Left lung (tissue), 10 donors: ENCODE results near the gene DGKD. TPM values are rescaled to one million over a fixed set of nuclear protein-coding genes. Genes with fewer than 3 reads are reported as not detected.

Source experiments
- ATAC-seq: fragments of 200-7000 bp; cut with Tn5 transposase; one replicate; pipeline ENCODE4 v1.9.1; 2020; ENCODE audit warnings: moderate library complexity
- DNase-seq, 4 donors: peaks; one replicate each; pipeline ENCODE4 v3.0.0-alpha.2; 2013 to 2020
- H3K27ac ChIP-seq, 2 donors: fragments of 200-600 bp; sonication (generic) in 1 of 2; one replicate each; pipeline versions ENCODE4 v1.5.0 to v1.8.0; 2020 to 2021
- H3K27me3 ChIP-seq, 2 donors: fragments of 200-600 bp; sonication (generic) in 1 of 2; one replicate each; pipeline versions ENCODE4 v1.5.0 to v1.8.0; 2020 to 2021
- H3K36me3 ChIP-seq, 2 donors: fragments of 200-600 bp; sonication (generic) in 1 of 2; one replicate each; pipeline versions ENCODE4 v1.5.0 to v1.8.0; 2020 to 2021
- H3K4me1 ChIP-seq, 2 donors: fragments of 200-600 bp; one replicate each; pipeline ENCODE4 v1.8.0; 2021
- H3K4me3 ChIP-seq, 2 donors: fragments of 200-600 bp; sonication (generic) in 1 of 2; one replicate each; pipeline versions ENCODE4 v1.5.0 to v1.8.0; 2020 to 2021; ENCODE audit warnings: mild to moderate bottlenecking in 1 of 2
- H3K9me3 ChIP-seq, 2 donors: fragments of 200-600 bp; sonication (generic) in 1 of 2; one replicate each; pipeline versions ENCODE4 v1.5.0 to v1.8.0; 2020 to 2021
- intact Hi-C, 2 donors: fragments of 100-400 bp; cut with DNase I; formaldehyde crosslinking; loops; one replicate each; pipeline versions ENCODE4 v1.11.2 to v1.14.2; 2022
- polyA plus RNA-seq, 6 donors: library from polyadenylated mRNA; unstranded; fragments of 120-200 nt; gene quantifications; one replicate each; pipeline ENCODE4 v1.2.1, GENCODE V29; 2013; ENCODE audit not compliant: insufficient read length in 6 of 6
- total RNA-seq, 2 donors: library from RNA; stranded (reverse); fragmentation: NEBNext Ultra II Directional; extraction: Animal tissue kit (Norgen Biotek cat#: 25700); gene quantifications; one replicate each; pipeline ENCODE4 v1.2.1, GENCODE V29; 2021
- TF ChIP-seq, protein P1 (sequence below), 2 donors: fragments of 200-600 bp; sonication (generic) in 1 of 2; IDR thresholded peaks; one replicate each; pipeline versions ENCODE4 v1.5.0 to v1.8.0; 2021; ENCODE audit warnings: antibody characterized with exemption in 2 of 2
- donor health status: DM: no; HTN: yes; CAD: no.
- donor health status: DM: no; HTN: no; CAD: no.

The DGKD gene
- total and polyA plus RNA-seq, 8 donors, result 22.9 to 98.0 (median 32.6) TPM

GRCh38 chr2:233321166-233321565, 33.1 kb upstream of the DGKD start:
- DNase-seq, result no peak
- TF ChIP-seq, protein P1, sequence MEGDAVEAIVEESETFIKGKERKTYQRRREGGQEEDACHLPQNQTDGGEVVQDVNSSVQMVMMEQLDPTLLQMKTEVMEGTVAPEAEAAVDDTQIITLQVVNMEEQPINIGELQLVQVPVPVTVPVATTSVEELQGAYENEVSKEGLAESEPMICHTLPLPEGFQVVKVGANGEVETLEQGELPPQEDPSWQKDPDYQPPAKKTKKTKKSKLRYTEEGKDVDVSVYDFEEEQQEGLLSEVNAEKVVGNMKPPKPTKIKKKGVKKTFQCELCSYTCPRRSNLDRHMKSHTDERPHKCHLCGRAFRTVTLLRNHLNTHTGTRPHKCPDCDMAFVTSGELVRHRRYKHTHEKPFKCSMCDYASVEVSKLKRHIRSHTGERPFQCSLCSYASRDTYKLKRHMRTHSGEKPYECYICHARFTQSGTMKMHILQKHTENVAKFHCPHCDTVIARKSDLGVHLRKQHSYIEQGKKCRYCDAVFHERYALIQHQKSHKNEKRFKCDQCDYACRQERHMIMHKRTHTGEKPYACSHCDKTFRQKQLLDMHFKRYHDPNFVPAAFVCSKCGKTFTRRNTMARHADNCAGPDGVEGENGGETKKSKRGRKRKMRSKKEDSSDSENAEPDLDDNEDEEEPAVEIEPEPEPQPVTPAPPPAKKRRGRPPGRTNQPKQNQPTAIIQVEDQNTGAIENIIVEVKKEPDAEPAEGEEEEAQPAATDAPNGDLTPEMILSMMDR (IDR thresholded peaks at IDR 0.05), result no peak
- no peak overlapping the region for H3K4me3 ChIP-seq
- intact Hi-C loops, result no loop called here
- H3K27me3 ChIP-seq, result no peaks in the 10 kb centered on the region
- no peaks in the 10 kb centered on the region for H3K36me3 ChIP-seq
- H3K4me1 ChIP-seq, result no peaks in the 10 kb centered on the region
- H3K27ac ChIP-seq, result no peak overlapping the region
- ATAC-seq, result no peak
- no peaks in the 10 kb centered on the region for H3K9me3 ChIP-seq

DNA sequence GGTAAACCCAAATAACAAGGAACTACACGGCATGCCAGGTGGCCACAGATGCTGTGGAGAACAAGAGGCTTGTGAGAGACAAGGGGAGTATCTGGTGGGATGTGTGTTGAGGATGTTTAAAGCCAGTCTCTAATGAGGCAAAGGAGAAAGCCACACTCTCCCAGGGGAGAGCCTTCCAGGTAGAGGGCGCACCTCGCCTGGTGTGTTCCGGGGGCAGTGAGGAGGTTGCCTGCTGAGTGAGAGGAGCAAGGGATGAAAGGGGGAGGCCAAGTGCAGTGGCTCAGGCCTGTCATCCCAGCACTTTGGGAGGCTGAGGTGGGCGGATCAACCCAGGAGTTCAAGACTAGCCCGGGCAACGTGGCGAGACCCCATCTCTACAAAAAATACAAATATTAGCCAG, 30.4 kb upstream of the DGKD start:
- H3K27ac ChIP-seq, result no peak overlapping the region
- H3K4me3 ChIP-seq, result no peak overlapping the region
- DNase-seq (no peak), ATAC-seq (no peak)
- H3K27me3 ChIP-seq, result no peaks in the 10 kb centered on the region
- TF ChIP-seq, protein P1 (IDR thresholded peaks at IDR 0.05), result no peak
- H3K4me1 ChIP-seq, result no peaks in the 10 kb centered on the region
- intact Hi-C loops, result no loop called here
- no peaks in the 10 kb centered on the region for H3K9me3 ChIP-seq
- H3K36me3 ChIP-seq, result no peaks in the 10 kb centered on the region

DNA sequence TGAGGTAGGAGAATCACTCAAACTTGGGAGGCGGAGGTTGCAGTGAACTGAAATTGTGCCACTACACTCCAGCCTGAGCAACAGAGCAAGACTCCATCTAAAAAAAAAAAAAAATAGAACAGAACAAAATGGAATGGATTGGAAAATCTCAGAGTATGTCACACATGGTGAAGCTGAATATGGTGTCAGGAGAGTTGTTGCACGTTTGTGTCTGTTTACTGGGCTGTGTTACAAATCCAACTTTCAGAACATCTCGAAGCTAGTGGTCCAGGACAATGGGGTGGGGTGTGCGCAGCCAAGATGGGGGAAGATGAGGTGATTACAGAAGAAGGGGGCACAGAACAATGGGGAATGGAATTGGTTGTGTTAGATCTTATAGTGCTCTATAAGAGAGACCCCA, 29.0 kb upstream of the DGKD start:
- intact Hi-C loops, result no loop called here
- ATAC-seq (no peak), DNase-seq (peak in 1 of 4 donors; percentile 46)
- no peak overlapping the region for H3K4me3 ChIP-seq
- no peak overlapping the region for H3K27ac ChIP-seq
- no peaks in the 10 kb centered on the region for H3K36me3 ChIP-seq
- no peaks in the 10 kb centered on the region for H3K9me3 ChIP-seq
- TF ChIP-seq, protein P1 (IDR thresholded peaks at IDR 0.05), result no peak
- no peaks in the 10 kb centered on the region for H3K27me3 ChIP-seq
- no peaks in the 10 kb centered on the region for H3K4me1 ChIP-seq

- Histone ChIP-seq H3K36me3 (no peaks in the 10 kb centered on the region), H3K9me3 (no peaks in the 10 kb centered on the region), H3K27me3 (no peaks in the 10 kb centered on the region), H3K27ac (no peak overlapping the region), H3K4me1 (peaks cover 0 to 1% of the 10 kb centered on the region in 2 donors), H3K4me3 (no peak overlapping the region)
- DNase-seq (peak in 1 of 4 donors; percentile 15), ATAC-seq (no peak)
- intact Hi-C loops, result no loop called here
- TF ChIP-seq, protein P1 (IDR thresholded peaks at IDR 0.05), result no peak
Observed at GRCh38 chr2:233325814-233326213, 28.5 kb upstream of the DGKD start.

DNA sequence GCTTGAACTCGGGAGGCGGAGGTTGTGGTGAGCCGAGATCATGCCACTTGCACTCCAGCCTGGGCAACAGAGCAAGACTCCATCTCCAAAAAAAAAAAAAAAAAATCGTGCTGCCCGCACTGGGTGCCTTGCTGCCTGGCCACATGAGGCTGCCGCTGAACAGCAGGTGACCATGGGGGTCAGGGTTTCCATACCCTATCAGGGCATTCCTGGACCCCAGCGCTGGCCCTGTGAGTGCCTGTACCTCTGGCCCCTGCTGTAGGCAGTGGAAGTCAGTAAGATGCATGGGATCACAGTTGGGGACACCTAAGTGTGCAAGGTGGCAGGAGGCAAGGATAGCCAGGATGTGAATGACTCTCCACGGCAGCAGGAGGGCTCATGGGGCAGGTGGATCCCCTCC, 27.8 kb upstream of the DGKD start:
- ATAC-seq (no peak), DNase-seq (peak in 1 of 4 donors; percentile 24)
- TF ChIP-seq, protein P1 (IDR thresholded peaks at IDR 0.05), result no peak
- H3K27me3 ChIP-seq, result no peaks in the 10 kb centered on the region
- no peaks in the 10 kb centered on the region for H3K9me3 ChIP-seq
- intact Hi-C loops, result no loop called here
- H3K4me3 ChIP-seq, result no peak overlapping the region
- no peak overlapping the region for H3K27ac ChIP-seq
- peaks cover 0 to 8% of the 10 kb centered on the region in 2 donors for H3K4me1 ChIP-seq
- H3K36me3 ChIP-seq, result no peaks in the 10 kb centered on the region
